Activated T-cell treated with anti-CD3 and anti-CD28 coated beads, Interleukin-2, amount 50 U/mL, for 4 hours (primary cell): ENCODE data around the gene MIPOL1. TPM values are rescaled to one million over a fixed set of nuclear protein-coding genes. Genes with fewer than 3 reads are reported as not detected.

Source experiments
- ATAC-seq, 2 donors: fragments of 200-7000 bp; cut with Tn5 transposase; one replicate each; pipeline ENCODE4 v1.10.0; 2021
- DNase-seq: peaks from one replicate; pipeline ENCODE4 v3.0.0-alpha.2; 2020
- H3K27me3 Mint-ChIP-seq: one replicate; pipeline ENCODE4 v1.8.0; 2021; ENCODE audit warnings: low read depth, mixed read lengths
- H3K36me3 Mint-ChIP-seq: one replicate; pipeline ENCODE4 v1.8.0; 2022; ENCODE audit warnings: mixed read lengths; ENCODE audit not compliant: insufficient read depth
- H3K4me1 Mint-ChIP-seq: one replicate; pipeline ENCODE4 v1.8.0; 2021; ENCODE audit warnings: low read depth, mixed read lengths
- H3K4me3 Mint-ChIP-seq: one replicate; pipeline ENCODE4 v1.8.0; 2021; ENCODE audit warnings: mild to moderate bottlenecking, moderate library complexity, mixed read lengths
- H3K9me3 Mint-ChIP-seq: one replicate; pipeline ENCODE4 v1.8.0; 2021; ENCODE audit warnings: mixed read lengths
- total RNA-seq, 3 donors: library from RNA; stranded (reverse); gene quantifications; one replicate each; pipeline ENCODE4 v1.2.1, GENCODE V29; 2021

MIPOL1 gene
- total RNA-seq, 3 donors from 2014 or later: 0.10 to 0.16 TPM; not detected in 1

DNA sequence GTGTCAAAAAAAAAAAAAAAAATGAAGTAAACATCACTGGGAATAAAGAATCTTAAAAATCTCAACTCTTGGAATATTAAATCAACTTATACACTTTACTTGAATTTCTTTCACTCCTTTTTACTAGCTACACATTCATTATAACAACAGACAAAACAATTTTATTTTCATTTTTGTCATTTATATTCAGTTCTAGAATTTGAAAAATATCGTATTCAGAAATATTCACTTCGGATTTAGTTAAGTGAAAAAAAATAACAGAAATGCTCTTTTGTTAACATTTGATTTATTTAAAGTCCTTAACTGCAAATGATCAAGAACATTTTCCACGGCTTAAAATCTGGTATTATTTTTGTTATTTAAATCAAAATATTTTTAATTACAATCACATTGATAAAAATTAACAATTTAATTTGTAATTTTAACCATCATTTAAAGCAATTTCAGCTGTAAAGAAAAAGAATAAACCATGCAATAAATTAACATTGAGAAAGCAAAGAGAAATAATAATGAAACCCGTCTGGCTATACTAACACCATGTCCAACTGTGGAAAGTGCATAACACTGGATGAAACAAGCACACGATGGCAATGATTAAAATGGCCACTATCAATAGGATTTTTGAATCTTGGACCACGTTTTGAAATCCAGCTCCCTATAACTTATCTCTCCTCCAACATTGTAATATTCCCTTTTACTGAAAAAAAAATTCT lies 392.1 kb downstream of the MIPOL1 start:
- peaks cover 85% of the 10 kb centered on the region for H3K27me3 Mint-ChIP-seq
- H3K36me3 Mint-ChIP-seq: peaks cover 3% of the 10 kb centered on the region
- no peak overlapping the region for H3K4me3 Mint-ChIP-seq
- H3K4me1 Mint-ChIP-seq: peaks cover 4% of the 10 kb centered on the region
- DNase-seq (no peak), ATAC-seq (no peak)
- peaks cover 11% of the 10 kb centered on the region for H3K9me3 Mint-ChIP-seq

DNA sequence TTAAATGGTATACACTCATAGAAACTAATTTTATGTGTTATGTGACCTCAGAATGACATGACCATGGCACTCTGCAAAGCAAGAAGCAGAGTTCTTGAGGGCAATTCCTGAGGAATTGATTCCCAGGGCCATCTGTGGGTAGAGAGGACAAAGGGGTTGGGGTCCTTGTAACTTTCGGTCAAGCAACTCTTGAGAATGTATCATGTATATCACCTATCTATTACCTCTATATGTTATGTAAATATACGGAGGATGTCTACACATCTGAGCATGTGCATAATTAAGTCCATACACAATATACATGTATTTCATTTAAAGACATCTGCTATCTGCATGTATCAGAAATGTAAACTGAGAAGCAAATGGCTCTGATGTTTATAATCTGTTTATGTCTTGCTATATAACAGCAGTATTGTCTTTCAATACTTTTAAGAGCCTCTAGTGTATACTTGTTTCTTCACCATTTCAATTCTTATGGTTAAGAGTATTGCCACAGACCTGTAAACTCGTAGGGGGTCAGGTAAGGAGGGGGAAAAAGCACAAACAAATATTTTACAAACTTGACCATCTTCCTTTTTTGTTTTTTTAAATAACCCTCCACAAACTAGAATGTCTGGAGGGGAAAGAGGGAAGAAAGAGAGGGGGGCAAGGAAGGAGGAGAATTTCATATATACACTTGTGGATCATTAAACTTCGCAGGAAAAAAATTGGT lies 392.8 kb downstream of the MIPOL1 start:
- H3K4me3 Mint-ChIP-seq: no peak overlapping the region
- ATAC-seq (no peak), DNase-seq (no peak)
- peaks cover 11% of the 10 kb centered on the region for H3K9me3 Mint-ChIP-seq
- H3K36me3 Mint-ChIP-seq: peaks cover 3% of the 10 kb centered on the region
- peaks cover 79% of the 10 kb centered on the region for H3K27me3 Mint-ChIP-seq
- H3K4me1 Mint-ChIP-seq: peaks cover 5% of the 10 kb centered on the region

DNA sequence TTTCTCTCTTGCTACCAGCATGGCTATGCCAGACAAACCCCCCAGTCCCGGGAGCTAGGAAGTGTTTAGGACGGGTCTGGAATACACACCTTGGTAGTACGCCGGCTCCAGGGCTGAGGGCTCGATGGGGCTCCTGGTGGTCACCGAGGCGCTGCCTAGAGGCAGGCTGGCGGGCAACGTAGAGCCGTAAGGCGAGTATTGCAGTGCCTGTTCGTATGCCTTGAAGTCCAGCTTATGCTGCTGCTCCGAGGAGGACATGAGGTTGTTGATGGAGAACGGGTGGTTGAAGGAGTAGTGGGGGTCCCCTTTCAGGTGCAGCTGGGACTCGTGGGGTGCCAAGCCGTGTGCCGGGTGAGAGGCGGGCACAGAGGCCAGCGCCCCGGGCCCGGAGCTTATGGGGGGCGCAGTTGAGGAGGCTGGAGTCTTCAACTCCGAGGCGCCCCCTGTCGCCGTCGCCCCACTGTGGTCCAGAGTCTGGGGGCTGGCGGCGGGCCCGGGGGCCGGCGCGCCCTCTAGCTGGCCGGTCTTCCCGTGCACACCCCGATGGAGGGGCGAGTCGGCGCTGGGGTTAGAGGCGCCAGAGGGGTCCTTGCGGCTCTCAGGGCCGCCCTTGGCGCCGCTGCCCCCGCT lies 393.7 kb downstream of the MIPOL1 start:
- Mint-ChIP-seq H3K4me1 (peaks cover 12% of the 10 kb centered on the region), H3K27me3 (peaks cover 79% of the 10 kb centered on the region), H3K4me3 (no peak overlapping the region), H3K36me3 (peaks cover 3% of the 10 kb centered on the region), H3K9me3 (peaks cover 11% of the 10 kb centered on the region)
- DNase-seq (no peak), ATAC-seq (no peak)

DNA sequence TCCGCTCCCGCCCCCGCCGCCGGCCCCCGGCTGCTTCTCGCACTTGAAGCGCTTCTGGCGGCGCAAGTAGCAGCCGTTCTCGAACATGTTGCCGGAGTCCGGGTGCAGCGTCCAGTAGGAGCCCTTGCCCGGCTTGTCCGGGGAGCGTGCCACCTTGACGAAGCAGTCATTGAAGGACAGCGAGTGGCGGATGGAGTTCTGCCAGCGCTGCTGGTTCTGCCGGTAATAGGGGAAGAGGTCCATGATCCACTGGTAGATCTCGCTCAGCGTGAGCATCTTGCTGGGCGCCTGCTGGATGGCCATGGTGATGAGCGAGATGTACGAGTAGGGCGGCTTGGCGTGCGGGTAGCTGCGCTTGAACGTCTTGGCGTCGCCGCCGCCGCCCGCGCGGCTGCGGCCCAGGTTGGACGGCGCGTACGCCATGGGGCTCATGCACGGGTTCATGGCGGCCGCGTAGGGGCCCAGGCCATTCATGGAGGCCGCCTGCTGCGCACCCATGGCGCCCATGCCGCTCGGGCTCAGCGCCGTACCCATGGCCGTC lies 394.3 kb downstream of the MIPOL1 start:
- DNase-seq (no peak), ATAC-seq (no peak)
- Mint-ChIP-seq H3K9me3 (peaks cover 11% of the 10 kb centered on the region), H3K4me1 (peaks cover 13% of the 10 kb centered on the region), H3K4me3 (no peak overlapping the region), H3K36me3 (peaks cover 3% of the 10 kb centered on the region), H3K27me3 (peaks cover 80% of the 10 kb centered on the region)

DNA sequence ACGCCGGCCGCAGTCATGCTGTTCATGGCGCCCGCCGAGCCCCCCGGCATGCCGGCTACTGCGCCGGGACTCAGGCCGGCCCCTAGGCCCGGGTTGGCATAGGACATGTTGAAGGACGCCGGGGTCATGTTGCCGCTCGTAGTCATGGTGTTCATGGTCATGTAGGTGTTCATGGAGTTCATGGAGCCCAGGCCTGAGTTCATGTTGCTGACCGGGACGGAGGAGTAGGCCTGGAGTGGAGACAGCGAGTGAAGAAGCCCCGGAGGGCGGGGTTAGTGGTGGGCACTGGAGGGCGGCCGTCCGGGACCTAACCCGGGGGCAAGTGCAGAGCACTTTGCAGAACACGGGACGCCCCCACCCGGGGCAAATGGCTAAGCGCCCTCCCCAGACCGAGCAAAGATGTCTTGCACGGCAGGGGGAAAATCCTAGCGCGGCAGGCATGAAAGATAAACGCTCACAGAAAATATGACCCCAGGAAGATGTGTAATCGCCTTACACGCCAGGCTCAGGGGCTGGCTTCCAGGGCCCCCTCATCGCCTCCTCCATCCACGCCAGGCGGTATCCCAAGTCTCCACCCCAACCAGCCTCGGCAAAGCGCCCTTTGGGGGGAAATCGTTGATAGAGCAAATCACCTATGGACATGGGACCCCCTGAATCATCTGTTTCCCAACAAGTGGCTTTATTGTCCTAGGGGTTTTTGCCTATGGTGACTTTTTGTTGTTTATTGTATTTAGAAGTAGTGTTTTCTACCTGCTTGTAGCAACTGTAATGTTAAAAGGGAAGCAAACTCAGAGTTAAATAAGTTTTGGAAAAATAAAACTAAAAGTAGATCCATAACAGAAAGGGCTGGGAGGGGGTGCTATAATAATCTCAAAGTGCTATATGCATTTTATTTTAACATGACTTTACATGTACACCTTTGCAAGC lies 395.0 kb downstream of the MIPOL1 start:
- no peak for ATAC-seq
- no peak for DNase-seq
- Mint-ChIP-seq H3K27me3 (peaks cover 80% of the 10 kb centered on the region), H3K36me3 (peaks cover 3% of the 10 kb centered on the region), H3K9me3 (peaks cover 11% of the 10 kb centered on the region), H3K4me1 (peaks cover 13% of the 10 kb centered on the region), H3K4me3 (no peak overlapping the region)

DNA sequence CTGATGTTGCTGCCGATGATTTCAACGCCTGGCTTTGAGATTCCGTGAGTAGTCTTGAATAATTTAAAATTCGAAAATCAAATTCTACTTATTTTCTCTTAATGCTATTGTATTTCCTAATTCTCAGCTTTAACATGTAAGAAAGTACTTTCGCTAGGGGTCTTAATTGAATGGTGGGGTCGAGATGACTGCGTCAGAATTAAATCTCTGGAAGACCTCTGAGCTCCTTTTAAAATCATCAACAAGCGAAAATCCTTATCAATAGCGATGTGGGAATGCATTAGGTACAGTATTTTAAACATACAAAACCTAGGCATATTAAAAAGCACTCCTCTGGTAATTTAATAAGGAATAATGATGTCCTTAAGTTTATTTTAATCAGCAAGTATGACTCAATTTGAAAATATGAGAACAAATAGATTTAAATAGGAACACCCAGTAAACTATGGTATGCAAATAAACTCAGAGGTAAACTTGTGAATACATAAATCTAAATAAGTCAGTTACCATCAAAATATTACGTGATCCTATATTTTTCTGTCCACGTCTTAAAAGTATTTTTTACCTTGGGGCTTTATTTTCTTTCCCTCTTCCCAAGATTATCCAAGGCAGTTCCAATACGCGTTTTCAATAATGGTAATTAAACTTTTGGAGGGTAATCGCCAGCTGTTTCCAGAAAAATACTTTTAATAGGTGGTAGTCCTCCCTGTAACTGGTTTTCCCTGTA lies 395.9 kb downstream of the MIPOL1 start:
- Mint-ChIP-seq H3K4me3 (peak overlapping the region; percentile 40), H3K27me3 (peaks cover 79% of the 10 kb centered on the region), H3K4me1 (peaks cover 15% of the 10 kb centered on the region), H3K9me3 (peaks cover 11% of the 10 kb centered on the region), H3K36me3 (peaks cover 3% of the 10 kb centered on the region)
- no peak for ATAC-seq
- DNase-seq: no peak

DNA sequence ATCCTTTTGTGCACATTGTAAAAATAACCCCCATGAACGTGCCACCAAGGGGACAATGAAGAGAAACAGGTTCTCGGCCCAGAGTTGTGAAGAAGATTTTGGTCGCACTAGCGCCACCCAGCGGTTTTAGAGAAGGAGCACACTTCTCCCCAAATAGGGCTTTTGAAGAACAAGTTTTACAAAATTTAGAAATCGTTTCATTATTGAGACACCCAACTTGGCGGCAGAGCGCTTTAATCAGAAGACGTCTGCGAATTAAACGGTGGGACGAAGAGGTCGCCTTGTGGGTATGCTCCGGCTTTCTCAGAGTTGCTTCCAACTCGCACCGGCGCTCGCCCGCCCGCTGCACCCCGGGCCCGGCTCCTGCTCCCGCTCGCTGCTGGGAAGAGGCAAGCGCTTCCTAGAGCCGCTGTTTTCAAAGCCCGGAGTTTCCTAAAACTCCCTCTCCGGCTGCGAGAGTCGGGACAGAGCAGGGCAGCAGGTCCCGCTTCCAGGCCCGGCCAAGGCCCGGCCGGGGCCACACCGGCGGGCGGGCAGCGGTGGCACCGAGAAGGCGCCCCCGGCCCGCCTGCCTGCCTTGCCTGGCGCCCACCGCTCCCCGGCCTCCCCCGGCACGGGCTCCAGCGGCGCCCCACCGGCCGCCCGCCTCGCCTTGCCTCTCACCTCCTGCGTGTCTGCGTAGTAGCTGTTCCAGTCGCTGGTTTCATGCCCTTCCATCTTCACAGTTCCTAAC lies 396.7 kb downstream of the MIPOL1 start:
- DNase-seq (no peak), ATAC-seq (no peak)
- Mint-ChIP-seq H3K36me3 (peaks cover 3% of the 10 kb centered on the region), H3K27me3 (peaks cover 79% of the 10 kb centered on the region), H3K4me1 (peaks cover 21% of the 10 kb centered on the region), H3K4me3 (peak overlapping the region; percentile 40), H3K9me3 (peaks cover 11% of the 10 kb centered on the region)

DNA sequence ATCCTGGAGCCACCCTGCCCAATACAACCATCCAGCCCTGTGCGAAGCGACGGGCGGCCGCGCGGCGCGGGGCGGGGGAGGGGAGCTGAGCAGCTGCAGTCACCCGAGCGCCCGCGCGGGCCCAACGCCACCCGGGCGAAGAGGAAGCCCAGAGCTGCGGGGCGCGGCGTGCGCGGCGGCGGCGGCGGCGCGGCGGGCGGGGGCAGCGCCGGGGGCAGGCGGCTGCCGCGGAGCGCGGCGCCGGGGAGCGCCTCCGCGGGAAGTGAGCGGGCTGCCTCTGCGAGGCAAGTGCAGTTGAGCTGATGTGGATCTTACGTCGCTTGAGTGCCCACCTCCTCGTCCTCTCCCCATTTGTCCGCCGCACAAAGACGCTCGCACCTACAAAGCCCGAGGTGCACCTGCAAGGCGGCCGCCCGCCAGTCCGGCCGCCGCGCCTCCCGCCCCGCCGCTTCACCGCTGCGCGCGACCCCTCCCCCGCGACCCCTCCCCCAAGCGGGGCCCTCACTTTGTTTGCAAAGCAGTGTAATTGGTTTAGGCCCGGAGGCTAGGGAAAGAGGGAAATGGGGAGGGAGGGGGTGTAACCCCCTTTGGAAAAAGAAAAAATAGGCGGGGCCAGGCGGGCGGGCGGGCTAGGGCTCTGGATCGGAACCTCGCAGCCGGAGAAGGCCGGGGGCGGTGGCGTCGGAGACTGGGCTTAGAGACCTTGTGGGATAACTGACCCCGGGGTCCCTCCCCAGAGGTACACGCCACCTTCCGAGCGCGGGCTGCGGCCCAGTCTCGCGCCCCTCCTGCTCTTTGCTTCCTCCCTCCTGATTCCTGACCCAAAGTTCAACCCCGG lies 397.5 kb downstream of the MIPOL1 start, which contains the start of the genes FOXA1 and TTC6:
FOXA1 (minus strand) TSS at position 279 of the 838 bp plus-strand sequence; CDS start at position 2, 277 bp downstream.
TTC6 (plus strand) TSS at position 659 of the 838 bp plus-strand sequence. CDS start 26,436 bp downstream, outside the sequence.
- Mint-ChIP-seq H3K36me3 (peaks cover 3% of the 10 kb centered on the region), H3K9me3 (peaks cover 10% of the 10 kb centered on the region), H3K4me3 (peak within 1 kb of the TSS; percentile 77), H3K4me1 (peaks cover 21% of the 10 kb centered on the region), H3K27me3 (peaks cover 82% of the 10 kb centered on the region)
- no peak for DNase-seq
- peak; percentile 28 to 30 for ATAC-seq

DNA sequence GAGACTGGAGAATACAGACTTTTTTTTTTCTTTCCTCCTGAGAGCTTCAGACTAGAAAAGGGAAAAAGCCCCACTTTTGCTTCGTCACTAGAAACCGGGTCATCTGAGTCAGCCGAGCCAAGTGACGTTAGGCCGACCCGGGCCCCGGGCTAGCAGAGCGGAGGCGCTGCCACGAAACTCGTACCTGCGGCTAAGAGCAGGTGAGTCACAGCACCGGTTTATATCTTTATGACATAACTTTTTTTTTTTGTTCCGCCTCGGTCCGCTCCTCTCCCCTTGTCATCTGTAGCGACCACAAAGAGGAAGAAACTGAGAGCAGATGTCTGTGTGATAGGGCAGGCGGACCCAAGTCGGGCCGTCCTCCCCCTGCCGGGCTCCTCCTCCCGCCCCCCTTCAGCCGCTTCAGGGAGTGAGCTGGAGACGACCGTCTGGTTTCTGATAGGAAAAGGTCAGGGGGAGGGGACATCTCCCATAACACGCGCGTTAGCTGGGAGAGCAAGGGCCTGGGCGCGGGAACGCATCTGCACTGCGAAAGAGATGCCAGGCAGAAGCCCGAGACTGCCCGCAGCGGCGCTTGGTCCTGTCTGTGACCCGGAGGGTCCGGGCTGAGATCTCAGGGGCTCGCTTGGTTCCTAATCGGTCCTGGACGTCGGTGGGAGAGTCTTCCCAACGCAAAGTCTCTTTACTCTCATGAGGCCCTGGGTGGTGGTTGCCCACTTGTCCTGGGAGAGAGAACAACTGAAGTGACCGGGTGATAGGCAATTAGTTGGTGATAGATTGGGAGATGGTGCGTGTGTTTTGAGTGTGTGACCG lies 398.3 kb downstream of the MIPOL1 start:
- Mint-ChIP-seq H3K4me3 (peak overlapping the region; percentile 77), H3K9me3 (peaks cover 8% of the 10 kb centered on the region), H3K27me3 (peaks cover 82% of the 10 kb centered on the region), H3K4me1 (peaks cover 21% of the 10 kb centered on the region), H3K36me3 (peaks cover 3% of the 10 kb centered on the region)
- DNase-seq (peak; percentile 35), ATAC-seq (peak; percentile 87 to 90)

DNA sequence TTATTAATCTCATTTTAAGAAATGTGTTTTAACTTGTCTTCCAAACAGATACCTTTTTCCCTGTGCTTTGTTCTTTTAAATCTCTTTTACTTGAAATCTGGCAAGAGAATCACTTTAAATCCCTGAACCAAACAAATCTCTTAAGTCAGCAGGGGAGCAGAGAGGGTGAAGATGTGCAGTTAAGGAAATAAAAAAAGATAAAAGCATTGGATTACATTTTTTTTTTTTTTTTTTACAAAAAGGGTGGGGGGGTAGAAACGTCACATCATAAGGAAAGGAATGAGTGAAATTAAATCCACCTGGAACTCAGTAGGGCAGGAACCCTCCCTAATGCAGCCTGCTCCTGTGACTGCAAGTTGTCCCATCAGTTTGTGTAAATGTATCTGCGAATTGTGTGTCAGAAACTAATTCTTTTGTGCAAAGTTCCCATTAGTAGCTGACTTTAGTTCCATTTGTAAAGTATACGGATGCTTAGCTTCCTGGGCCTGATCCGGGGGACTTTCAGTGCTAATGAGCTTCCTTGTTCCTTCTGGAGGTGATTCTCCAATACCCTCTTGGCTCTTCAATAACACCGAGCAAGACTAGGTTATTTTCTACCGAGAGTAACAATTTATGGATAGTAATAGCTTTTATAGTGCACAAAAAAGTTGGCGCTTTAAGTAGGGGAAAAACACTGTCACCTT lies 399.2 kb downstream of the MIPOL1 start:
- no peak overlapping the region for H3K4me3 Mint-ChIP-seq
- H3K4me1 Mint-ChIP-seq: peaks cover 21% of the 10 kb centered on the region
- DNase-seq: no peak
- peaks cover 86% of the 10 kb centered on the region for H3K27me3 Mint-ChIP-seq
- H3K9me3 Mint-ChIP-seq: peaks cover 4% of the 10 kb centered on the region
- no peak for ATAC-seq
- H3K36me3 Mint-ChIP-seq: peaks cover 3% of the 10 kb centered on the region

DNA sequence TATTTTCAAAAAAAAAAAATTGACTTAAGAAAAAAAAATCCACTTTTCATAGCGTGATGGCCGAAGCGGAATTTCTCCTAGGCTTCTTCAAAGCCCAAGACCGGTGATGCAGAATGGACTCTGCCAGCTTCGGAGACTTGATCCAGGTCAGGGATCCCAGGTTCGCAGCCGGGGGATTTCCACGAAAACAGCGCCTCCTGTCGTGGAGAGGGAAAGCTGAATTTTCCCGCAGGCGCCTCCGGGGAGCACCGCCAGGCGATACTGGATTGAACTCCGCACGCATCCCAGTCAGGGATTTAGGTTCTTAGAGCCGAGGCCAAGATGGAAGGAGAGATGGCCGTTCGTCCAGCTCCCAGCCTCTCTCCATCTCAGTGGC lies 399.8 kb downstream of the MIPOL1 start:
- Mint-ChIP-seq H3K4me3 (no peak overlapping the region), H3K36me3 (peaks cover 3% of the 10 kb centered on the region), H3K27me3 (peaks cover 86% of the 10 kb centered on the region), H3K9me3 (peaks cover 4% of the 10 kb centered on the region), H3K4me1 (peaks cover 21% of the 10 kb centered on the region)
- no peak for ATAC-seq
- no peak for DNase-seq
